ENCODE data around the gene C1orf146. TPM values are rescaled to one million over a fixed set of nuclear protein-coding genes. Genes with fewer than 3 reads are reported as not detected.

Gene C1orf146, protein sequence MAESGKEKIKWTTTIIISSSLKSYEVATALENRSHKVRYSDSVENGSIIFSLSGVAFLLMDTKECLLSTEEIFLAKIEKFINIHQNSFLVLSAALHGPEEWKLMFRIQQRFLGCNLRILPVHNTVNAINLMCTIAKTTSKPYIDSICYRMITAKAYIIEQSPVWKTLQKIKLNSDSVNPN
- total RNA-seq (not detected), polyA plus RNA-seq (ENCODE audit: insufficient read length in 2 of 2) (under 1 TPM; 0.36 to 0.60 TPM)
- long read RNA-seq, donor 1, partial matches to known transcripts = 0 of 9 reads
- long read RNA-seq, donor 1, other reads (novel, unspliced or antisense) = 9 of 9 reads
- long read RNA-seq, donor 2 = 0 reads
- long read RNA-seq, donor 3 = 0 reads
- long read RNA-seq, donor 4 = 0 reads

- H3K27ac ChIP-seq (ENCODE audit: low read depth, low read length) = no peak within 1 kb of the TSS
- WGBS (ENCODE audit: insufficient coverage) = 98% methylated on average over 24 of the region's 27 CpGs
- H3K4me3 ChIP-seq (ENCODE audit: low read depth, low read length) = no peak within 1 kb of the TSS
- no peaks in the 10 kb centered on the region for H3K27me3 ChIP-seq (ENCODE audit: control insufficient read depth, insufficient read depth, low read length)
- no peak for DNase-seq (ENCODE audit: low read depth in 4 of 6, low spot score in 6 of 6)
- no peaks in the 10 kb centered on the region for H3K9me3 ChIP-seq (ENCODE audit: control insufficient read depth, insufficient read depth, low read length)
- H3K4me1 ChIP-seq (ENCODE audit: control insufficient read depth, insufficient read depth, low read length) = no peaks in the 10 kb centered on the region
- H3K36me3 ChIP-seq (ENCODE audit: control insufficient read depth, insufficient read depth, low read length) = no peaks in the 10 kb centered on the region
Measured at GRCh38 chr1:92217721-92218120, at the start of gene C1orf146. Gene C1orf146, plus strand, starts transcription at chr1:92217915. Its CDS starts 13,506 bp downstream, at chr1:92231421.

DNA sequence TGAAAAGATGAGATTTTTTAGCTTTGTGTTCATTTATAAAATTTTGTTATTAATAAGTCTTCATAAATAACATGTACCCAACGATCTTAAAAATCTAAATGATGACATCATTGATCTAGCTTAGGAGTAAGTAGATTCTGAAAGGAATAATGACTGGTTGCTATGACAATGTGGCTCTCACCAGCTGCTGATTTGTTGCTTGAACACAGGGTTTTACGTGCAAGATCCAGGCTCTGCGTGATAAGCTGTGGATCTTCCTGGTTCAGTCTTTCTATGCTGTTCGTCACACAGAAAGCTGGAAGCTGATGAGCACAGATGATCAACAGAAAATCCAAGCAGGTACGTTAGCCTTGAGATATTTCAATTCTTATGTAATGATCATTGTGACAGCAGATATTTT, 49.1 kb upstream of the C1orf146 start:
- no peaks in the 10 kb centered on the region for H3K9me3 ChIP-seq (ENCODE audit: control insufficient read depth, insufficient read depth, low read length)
- H3K4me1 ChIP-seq (ENCODE audit: control insufficient read depth, insufficient read depth, low read length) = no peaks in the 10 kb centered on the region
- H3K4me3 ChIP-seq (ENCODE audit: low read depth, low read length) = no peak overlapping the region
- H3K27ac ChIP-seq (ENCODE audit: low read depth, low read length) = no peak overlapping the region
- no peaks in the 10 kb centered on the region for H3K36me3 ChIP-seq (ENCODE audit: control insufficient read depth, insufficient read depth, low read length)
- peak; percentile 41 to 97 (median 62) for DNase-seq (ENCODE audit: low read depth in 4 of 6, low spot score in 6 of 6)
- WGBS (ENCODE audit: insufficient coverage) = 36% methylated on average over 4 of the region's 5 CpGs
- H3K27me3 ChIP-seq (ENCODE audit: control insufficient read depth, insufficient read depth, low read length) = no peaks in the 10 kb centered on the region

- Histone ChIP-seq H3K4me3 (ENCODE audit: low read depth, low read length) (peak overlapping the region; percentile 29), H3K36me3 (ENCODE audit: control insufficient read depth, insufficient read depth, low read length) (no peaks in the 10 kb centered on the region), H3K27ac (ENCODE audit: low read depth, low read length) (no peak overlapping the region), H3K4me1 (ENCODE audit: control insufficient read depth, insufficient read depth, low read length) (no peaks in the 10 kb centered on the region), H3K9me3 (ENCODE audit: control insufficient read depth, insufficient read depth, low read length) (no peaks in the 10 kb centered on the region), H3K27me3 (ENCODE audit: control insufficient read depth, insufficient read depth, low read length) (no peaks in the 10 kb centered on the region)
- DNase-seq (ENCODE audit: low read depth in 4 of 6, low spot score in 6 of 6) = peak in 3 of 6 donors; percentile 15 to 84 (median 36)
- WGBS (ENCODE audit: insufficient coverage) = no CpG with 5 or more reads among the region's 2 CpGs
Measured at GRCh38 chr1:92169214-92170005, 48.3 kb upstream of the C1orf146 start.

- Histone ChIP-seq H3K4me1 (ENCODE audit: control insufficient read depth, insufficient read depth, low read length) (no peaks in the 10 kb centered on the region), H3K27me3 (ENCODE audit: control insufficient read depth, insufficient read depth, low read length) (no peaks in the 10 kb centered on the region), H3K4me3 (ENCODE audit: low read depth, low read length) (no peak overlapping the region), H3K36me3 (ENCODE audit: control insufficient read depth, insufficient read depth, low read length) (no peaks in the 10 kb centered on the region), H3K27ac (ENCODE audit: low read depth, low read length) (no peak overlapping the region), H3K9me3 (ENCODE audit: control insufficient read depth, insufficient read depth, low read length) (no peaks in the 10 kb centered on the region)
- no CpG with 5 or more reads among the region's 1 CpG for WGBS (ENCODE audit: insufficient coverage)
- DNase-seq (ENCODE audit: low read depth in 4 of 6, low spot score in 6 of 6) = no peak
Measured at GRCh38 chr1:92184632-92185031, 33.1 kb upstream of the C1orf146 start.

DNA sequence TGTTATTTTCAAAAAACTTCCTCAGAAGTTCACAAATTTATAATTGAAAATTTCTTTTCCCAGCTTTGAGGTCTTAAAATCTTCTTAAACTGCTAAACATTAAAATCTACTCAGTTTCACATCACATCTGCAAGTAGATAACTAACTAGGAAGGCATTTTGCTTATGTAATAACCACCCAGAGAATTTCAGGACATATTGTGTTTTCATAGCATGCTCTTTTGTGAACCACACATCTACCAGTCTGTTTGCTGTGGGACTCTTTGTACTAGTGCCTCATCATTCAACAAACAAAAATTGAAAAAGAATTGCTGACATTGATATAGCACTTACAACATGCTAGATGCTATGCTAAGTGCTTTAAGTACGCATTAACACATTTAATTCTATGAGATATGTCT, 31.6 kb upstream of the C1orf146 start:
- Histone ChIP-seq H3K9me3 (ENCODE audit: control insufficient read depth, insufficient read depth, low read length) (no peaks in the 10 kb centered on the region), H3K4me3 (ENCODE audit: low read depth, low read length) (no peak overlapping the region), H3K4me1 (ENCODE audit: control insufficient read depth, insufficient read depth, low read length) (no peaks in the 10 kb centered on the region), H3K27ac (ENCODE audit: low read depth, low read length) (no peak overlapping the region), H3K36me3 (ENCODE audit: control insufficient read depth, insufficient read depth, low read length) (no peaks in the 10 kb centered on the region), H3K27me3 (ENCODE audit: control insufficient read depth, insufficient read depth, low read length) (no peaks in the 10 kb centered on the region)
- no peak for DNase-seq (ENCODE audit: low read depth in 4 of 6, low spot score in 6 of 6)
- WGBS (ENCODE audit: insufficient coverage) = no CpG with 5 or more reads among the region's 1 CpG

- Histone ChIP-seq H3K9me3 (ENCODE audit: control insufficient read depth, insufficient read depth, low read length) (no peaks in the 10 kb centered on the region), H3K27ac (ENCODE audit: low read depth, low read length) (no peak overlapping the region), H3K36me3 (ENCODE audit: control insufficient read depth, insufficient read depth, low read length) (no peaks in the 10 kb centered on the region), H3K4me3 (ENCODE audit: low read depth, low read length) (no peak overlapping the region), H3K27me3 (ENCODE audit: control insufficient read depth, insufficient read depth, low read length) (no peaks in the 10 kb centered on the region), H3K4me1 (ENCODE audit: control insufficient read depth, insufficient read depth, low read length) (no peaks in the 10 kb centered on the region)
- DNase-seq (ENCODE audit: low read depth in 4 of 6, low spot score in 6 of 6) = no peak
- WGBS (ENCODE audit: insufficient coverage) = 64% methylated on average over 4 of the region's 7 CpGs
Measured at GRCh38 chr1:92188436-92189255, 29.1 kb upstream of the C1orf146 start.

DNA sequence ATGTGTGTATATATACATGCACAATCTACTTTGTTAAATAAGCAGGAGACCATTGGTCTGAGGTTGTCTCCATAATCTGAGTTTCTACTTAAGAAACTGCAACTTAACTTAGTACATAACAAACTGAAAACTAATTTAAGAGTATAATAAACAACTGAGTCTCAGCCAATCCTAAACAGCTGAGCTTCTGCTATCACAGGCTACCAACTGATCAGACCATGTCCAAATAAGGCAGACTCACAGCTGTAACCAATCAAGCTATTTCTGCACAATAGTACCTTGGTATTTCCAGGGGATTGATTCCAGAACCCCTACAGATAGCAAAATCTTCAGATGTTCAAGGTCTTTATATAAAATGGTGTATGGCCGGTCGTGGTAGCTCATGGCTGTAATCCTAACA, 26.0 kb upstream of the C1orf146 start:
- Histone ChIP-seq H3K4me1 (ENCODE audit: control insufficient read depth, insufficient read depth, low read length) (no peaks in the 10 kb centered on the region), H3K4me3 (ENCODE audit: low read depth, low read length) (no peak overlapping the region), H3K27me3 (ENCODE audit: control insufficient read depth, insufficient read depth, low read length) (no peaks in the 10 kb centered on the region), H3K36me3 (ENCODE audit: control insufficient read depth, insufficient read depth, low read length) (no peaks in the 10 kb centered on the region), H3K27ac (ENCODE audit: low read depth, low read length) (no peak overlapping the region), H3K9me3 (ENCODE audit: control insufficient read depth, insufficient read depth, low read length) (no peaks in the 10 kb centered on the region)
- 80% methylated on average over 1 of the region's 2 CpGs for WGBS (ENCODE audit: insufficient coverage)
- DNase-seq (ENCODE audit: low read depth in 4 of 6, low spot score in 6 of 6) = no peak

DNA sequence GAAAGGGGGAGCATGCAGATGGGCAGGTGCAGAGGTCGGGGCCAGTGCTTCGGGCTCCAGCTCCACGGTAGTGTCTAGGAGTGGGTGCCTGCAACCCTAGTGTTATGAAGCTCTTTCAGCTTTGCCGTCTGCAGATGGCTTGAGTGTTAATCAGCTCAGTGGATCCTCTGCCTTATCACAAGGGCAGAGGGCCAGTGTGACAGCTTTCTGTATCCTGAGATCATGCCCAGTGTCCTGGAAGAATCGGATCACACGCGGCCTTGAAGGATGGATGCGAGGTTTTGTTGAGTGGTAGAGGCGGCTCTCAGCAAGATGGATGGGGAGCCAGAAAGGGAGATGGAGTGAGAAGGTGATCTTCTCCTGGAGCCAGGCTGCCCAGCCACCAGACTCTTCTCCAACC, 25.5 kb upstream of the C1orf146 start:
- 96% methylated on average over 8 of the region's 9 CpGs for WGBS (ENCODE audit: insufficient coverage)
- no peak overlapping the region for H3K4me3 ChIP-seq (ENCODE audit: low read depth, low read length)
- no peaks in the 10 kb centered on the region for H3K36me3 ChIP-seq (ENCODE audit: control insufficient read depth, insufficient read depth, low read length)
- no peak for DNase-seq (ENCODE audit: low read depth in 4 of 6, low spot score in 6 of 6)
- no peaks in the 10 kb centered on the region for H3K27me3 ChIP-seq (ENCODE audit: control insufficient read depth, insufficient read depth, low read length)
- no peaks in the 10 kb centered on the region for H3K9me3 ChIP-seq (ENCODE audit: control insufficient read depth, insufficient read depth, low read length)
- no peak overlapping the region for H3K27ac ChIP-seq (ENCODE audit: low read depth, low read length)
- H3K4me1 ChIP-seq (ENCODE audit: control insufficient read depth, insufficient read depth, low read length) = no peaks in the 10 kb centered on the region

GRCh38 chr1:92194511-92194910, 23.2 kb upstream of the C1orf146 start:
- no CpG with 5 or more reads among the region's 1 CpG for WGBS (ENCODE audit: insufficient coverage)
- Histone ChIP-seq H3K4me3 (ENCODE audit: low read depth, low read length) (no peak overlapping the region), H3K4me1 (ENCODE audit: control insufficient read depth, insufficient read depth, low read length) (no peaks in the 10 kb centered on the region), H3K27ac (ENCODE audit: low read depth, low read length) (no peak overlapping the region), H3K27me3 (ENCODE audit: control insufficient read depth, insufficient read depth, low read length) (no peaks in the 10 kb centered on the region), H3K9me3 (ENCODE audit: control insufficient read depth, insufficient read depth, low read length) (no peaks in the 10 kb centered on the region), H3K36me3 (ENCODE audit: control insufficient read depth, insufficient read depth, low read length) (no peaks in the 10 kb centered on the region)
- no peak for DNase-seq (ENCODE audit: low read depth in 4 of 6, low spot score in 6 of 6)

Measured in spinal cord (tissue), 10 donors.